IPS DF 4.7 (cell line): ENCODE data around the gene COX8A.

Source experiments
- DNase-seq: peaks from one replicate; pipeline ENCODE4 v3.0.0-alpha.2; 2013; ENCODE audit warnings: low spot score; ENCODE audit errors: extremely low read depth

Gene COX8A

GRCh38 chr11:64001484-64002420, 27.3 kb downstream of the COX8A start:
- DNase-seq: no peak

- DNase-seq: no peak
These were observed 29.6 kb downstream of the COX8A start for GRCh38 chr11:64003807-64004589.

DNA sequence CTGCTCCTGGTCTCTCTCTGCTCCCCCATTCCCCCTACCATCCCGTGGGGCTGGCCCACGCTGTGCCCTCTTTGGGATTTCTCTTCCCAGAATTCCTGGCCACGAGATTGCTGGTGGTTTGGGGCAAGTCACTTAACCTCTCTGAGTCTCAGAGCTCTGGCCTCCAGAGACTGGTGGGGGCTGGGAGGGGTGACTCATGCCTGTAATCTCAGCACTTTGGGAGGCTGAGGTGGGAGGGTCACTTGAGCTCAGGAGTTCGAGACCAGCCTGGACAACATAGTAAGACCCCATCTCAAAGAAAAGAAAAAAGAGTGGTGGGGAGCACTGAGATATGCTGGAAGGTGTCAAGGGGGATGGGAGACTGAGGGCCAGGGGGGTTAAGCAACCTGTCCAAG, 30.2 kb downstream of the COX8A start:
- DNase-seq: no peak

GRCh38 chr11:64005691-64006090, 31.3 kb downstream of the COX8A start:
- no peak for DNase-seq

DNA sequence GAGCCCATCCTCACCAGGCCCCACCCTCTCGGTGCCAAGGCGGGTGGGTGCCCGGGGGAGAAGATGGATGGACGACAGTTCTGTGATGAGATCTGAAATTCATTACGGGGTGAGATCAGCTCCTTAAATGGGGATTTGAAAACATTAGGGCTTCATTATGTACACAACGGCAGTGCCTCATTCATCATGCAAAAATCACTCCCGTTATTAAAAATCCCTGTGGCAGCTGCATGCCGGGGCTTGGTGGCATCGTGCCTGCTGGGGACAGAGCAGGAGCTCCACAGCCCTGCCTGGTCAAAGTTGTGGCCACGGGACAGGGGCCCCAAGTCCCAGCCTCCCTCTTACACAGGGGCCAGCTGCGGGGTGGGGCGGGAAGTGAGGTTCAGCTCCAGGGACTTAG, 32.0 kb downstream of the COX8A start:
- no peak for DNase-seq

- DNase-seq: no peak
These were observed 32.8 kb downstream of the COX8A start for GRCh38 chr11:64007160-64007628.

- no peak for DNase-seq
These were observed 33.3 kb downstream of the COX8A start for GRCh38 chr11:64007629-64008282.

GRCh38 chr11:64008283-64008913, 34.0 kb downstream of the COX8A start:
- no peak for DNase-seq

DNA sequence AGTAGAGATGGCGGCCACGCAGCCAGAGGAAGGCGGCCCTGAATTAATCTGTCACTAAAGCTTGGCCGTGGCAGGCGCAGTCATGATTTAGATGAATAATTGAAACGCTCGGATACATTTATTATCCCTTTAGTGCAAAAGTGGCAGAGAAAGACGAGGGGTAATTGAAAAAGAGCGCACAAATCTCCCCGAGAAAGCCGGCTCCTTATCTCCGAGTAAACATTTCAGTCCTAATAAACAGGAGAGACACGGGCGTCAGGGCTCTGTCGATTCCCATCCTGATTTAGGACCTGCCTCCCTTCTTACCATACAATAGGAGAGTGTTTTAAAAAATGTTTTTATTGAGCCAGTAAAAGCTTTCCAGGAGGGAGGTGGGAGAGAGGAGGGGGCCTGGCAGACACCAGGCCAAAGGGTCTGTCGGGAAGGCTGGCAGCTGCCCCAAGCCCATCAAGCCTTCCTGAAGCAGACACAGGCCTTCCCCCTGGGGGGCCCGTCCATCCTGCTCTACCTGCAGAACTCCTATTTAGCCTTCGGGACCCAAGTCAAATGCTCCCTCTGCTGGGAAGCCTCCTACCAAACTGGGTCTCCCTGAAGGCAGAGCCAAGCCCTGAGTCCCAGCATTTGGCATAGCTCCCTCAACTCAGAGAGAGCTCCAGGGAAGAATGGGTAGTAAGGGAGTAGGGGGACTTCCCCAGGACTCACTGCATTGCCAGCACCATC, 34.7 kb downstream of the COX8A start:
- no peak for DNase-seq

DNA sequence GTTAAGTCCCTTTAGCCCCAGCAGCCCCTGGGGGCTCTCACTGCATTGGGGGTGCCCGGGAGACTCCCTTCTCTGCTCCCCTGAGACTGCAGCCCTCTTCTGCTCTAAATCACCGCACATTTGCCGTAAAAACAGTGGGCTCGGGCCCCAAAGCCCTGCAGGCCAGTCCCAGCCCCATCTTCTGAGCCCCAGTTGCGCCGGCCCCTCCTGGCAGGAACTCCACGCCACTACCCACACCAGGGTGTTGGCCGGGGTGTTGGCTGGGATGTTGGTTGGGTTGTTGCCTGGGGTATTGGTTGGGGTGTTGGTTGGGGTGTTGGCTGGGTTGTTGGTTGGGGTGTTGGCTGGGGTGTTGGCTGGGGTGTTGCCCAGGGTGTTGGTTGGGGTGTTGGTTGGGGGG, 35.3 kb downstream of the COX8A start:
- no peak for DNase-seq

DNA sequence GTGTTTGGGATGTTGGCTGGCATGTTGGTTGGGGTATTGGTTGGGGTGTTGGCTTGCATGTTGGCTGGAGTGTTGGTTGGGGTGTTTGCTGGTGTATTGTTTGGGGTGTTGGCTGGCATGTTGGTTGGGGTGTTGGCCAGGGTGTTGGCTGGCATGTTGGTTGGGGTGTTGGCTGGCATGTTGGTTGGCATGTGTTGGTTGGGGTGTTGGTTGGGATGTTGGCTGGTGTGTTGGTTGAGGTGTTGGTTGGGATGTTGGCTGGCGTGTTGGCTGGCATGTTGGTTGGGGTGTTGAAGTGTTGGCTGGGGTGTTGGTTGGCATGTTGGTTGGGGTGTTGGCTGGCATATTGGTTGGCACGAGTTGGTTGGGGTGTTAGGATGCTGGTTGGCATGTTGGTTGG, 36.4 kb downstream of the COX8A start:
- no peak for DNase-seq

DNA sequence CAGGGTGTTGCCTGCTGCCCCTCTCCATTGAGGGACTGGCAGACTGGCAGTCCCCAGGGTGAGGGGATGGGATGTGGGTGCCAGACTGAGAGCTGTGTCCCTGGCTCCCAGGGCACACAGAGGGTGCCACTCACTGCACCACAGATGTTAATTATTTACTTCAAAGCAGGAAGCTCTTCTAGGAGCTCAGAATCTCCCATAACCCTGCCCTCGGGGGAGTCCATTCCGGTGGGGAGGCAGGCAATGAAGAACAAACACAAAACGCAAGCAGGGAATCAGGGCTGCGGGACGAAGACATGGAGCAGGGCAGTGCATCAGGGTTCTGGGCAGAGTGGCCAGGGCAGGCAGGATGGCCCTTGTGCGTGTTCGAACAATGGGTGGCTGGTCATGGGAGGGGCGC, 37.0 kb downstream of the COX8A start:
- no peak for DNase-seq

- DNase-seq: no peak
These were observed 38.9 kb downstream of the COX8A start for GRCh38 chr11:64013141-64013896.

DNA sequence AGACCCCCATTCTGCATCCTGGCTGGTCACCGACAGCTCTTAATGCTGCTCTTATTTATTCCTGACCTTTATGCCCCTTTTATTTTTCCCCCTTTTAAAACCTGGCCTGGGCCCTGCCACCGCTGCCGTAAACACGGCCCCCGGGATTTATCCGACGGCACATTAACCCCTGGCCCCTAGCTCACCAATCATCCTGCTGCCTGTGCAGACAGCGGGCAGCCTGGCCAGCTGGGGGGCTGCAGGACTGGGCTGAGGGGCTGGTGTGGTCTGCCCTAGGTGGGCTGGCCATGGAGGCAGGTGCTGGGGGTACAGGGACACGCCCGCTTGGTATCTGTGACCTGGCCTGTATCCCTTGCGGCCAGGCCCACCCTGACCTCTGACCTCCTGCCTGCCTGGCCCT, 39.9 kb downstream of the COX8A start:
- DNase-seq: no peak

DNA sequence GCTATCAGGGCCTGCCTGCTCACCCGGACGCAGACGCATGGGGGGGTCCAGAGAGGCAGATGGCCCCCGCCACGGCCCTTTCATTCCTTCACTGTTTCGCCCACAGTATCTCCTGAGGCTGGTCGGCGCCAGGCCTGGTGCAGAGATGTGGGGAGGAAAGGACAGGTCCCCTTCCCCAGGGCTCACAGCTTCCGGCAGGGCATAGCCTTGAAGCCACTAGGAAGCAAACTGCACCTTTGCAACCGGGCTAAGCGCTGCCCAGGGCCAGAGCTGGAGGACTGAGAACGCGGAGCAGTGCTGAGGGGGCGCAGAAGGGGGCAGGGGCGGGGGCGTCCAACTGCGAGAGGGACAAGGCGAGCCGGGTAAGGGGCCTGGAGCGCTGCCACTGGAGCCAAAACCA, 41.1 kb downstream of the COX8A start:
- DNase-seq: no peak

DNA sequence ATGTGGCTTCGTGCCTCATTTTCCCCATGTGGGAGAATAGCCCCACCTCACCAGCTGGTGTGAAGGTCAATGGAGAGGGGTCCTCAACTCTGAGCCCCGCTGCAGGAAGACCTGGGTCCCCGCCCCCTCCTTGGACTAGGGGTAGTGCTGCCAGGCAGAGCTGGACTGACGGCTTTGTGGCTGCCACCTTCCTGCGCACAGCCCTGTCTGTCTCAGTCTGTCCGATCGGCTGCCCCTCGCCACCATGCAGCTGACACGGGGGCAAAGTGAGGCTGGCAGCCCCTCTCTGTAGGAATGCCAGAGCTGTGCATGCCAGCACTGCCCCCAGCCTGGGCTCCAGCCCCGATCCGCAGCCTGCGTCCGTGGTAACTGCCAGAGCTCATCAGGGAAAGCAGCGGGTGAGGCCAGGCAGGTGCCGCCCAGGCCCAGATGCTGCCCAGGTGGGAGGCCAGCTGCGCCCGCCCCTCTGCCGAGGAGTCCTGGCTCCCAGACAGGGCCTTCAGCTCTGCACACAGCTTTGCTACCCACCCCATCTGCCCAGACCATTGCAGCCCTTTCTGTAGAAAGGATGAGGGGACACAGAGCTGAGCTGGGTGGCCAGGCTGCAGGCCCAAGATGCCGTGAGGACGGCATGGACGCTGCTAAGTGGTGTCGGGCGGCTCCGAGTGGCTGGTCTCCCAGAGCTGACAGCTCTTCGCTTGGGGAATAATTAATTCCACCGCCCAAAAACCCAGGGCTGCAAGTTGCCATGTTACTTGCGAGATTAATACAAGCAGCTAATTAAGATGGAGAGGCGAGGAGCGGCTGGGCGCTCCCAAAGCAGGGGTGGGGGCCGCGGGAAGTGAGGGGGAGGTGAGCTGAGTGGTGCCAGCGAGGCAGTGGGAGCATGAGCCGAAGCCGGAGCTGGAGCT, 41.8 kb downstream of the COX8A start:
- no peak for DNase-seq

DNA sequence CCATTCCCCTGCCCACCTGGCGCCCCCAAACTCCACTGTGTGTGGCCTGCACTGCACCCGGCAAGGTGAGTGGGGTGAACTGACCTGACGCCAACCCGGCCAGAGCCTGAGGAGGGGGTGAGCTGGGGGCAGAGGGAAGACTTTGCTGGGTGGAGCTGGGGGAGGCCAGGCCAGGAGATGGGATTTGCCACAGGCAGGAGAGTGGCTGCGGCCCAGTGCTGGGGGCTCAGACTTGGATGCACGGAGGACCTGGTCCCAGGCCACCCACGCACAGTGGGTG, 43.5 kb downstream of the COX8A start:
- no peak for DNase-seq

DNA sequence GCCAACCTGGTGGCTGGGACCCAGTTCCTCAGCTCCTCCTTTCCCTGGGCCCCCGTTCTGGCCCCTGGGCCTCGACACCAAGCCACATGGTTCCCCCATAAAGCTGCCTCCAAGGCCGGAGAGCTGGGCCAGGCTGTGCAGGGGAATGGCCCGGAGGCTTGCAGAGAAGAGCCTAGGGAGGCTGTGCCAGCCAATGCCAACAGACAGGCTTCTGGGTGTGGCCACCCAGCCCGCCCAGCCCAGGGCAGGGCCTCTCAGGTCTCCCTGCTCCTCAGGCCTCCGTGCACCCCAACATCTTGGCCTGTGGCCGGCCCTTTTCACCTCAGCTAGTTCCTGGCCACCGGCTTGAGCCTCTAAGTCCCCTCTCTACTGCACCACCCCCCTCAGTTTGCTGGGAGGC, 43.9 kb downstream of the COX8A start:
- no peak for DNase-seq
